H1 (cell line): ENCODE measurements around the gene ARL10. TPM values are rescaled to one million over a fixed set of nuclear protein-coding genes. Genes with fewer than 3 reads are reported as not detected.

Experiments used
- CTCF ChIA-PET: fragments of 300-600 bp; sonication (Branson Sonifier 250); formaldehyde crosslinking; loops from one replicate; lab custom pipeline; 2021; ENCODE audit not compliant: partially characterized antibody; lab: Charles Lee
- POLR2A ChIA-PET: fragments of 300-600 bp; sonication (Branson Sonifier 250); formaldehyde crosslinking; loops from one replicate; lab custom pipeline; 2021; ENCODE audit warnings: inconsistent platforms; ENCODE audit not compliant: partially characterized antibody; lab: Charles Lee
- DNase-seq, 2 experiments: peaks; one replicate each; pipeline versions ENCODE4 v3.0.0 to v3.0.0-alpha.2; 2010 to 2022; ENCODE audit warnings: low spot score in 2 of 2, low read depth in 1 of 2, mixed read lengths in 1 of 2
- FAIRE-seq: peaks from 2 replicates; lab custom pipeline; 2011; peaks lifted over from hg19 to GRCh38; lab: Jason Lieb, UNC
- H2AFZ ChIP-seq: 2 replicates; pipeline ENCODE4 v1.8.1; 2012; ENCODE audit warnings: low read length, inconsistent platforms
- H2AK5ac ChIP-seq: 2 replicates; pipeline ENCODE4 v1.6.1; 2013; ENCODE audit warnings: low read depth, low read length
- H2BK120ac ChIP-seq: replicated peaks from 2 replicates; pipeline ENCODE3; 2013; ENCODE audit warnings: low read depth, low read length, inconsistent platforms
- H2BK12ac ChIP-seq: 2 replicates; pipeline ENCODE4 v1.6.1; 2013; ENCODE audit warnings: low read depth, low read length
- H2BK15ac ChIP-seq: 2 replicates; pipeline ENCODE4 v1.6.1; 2013; ENCODE audit warnings: low read length
- H2BK20ac ChIP-seq: 2 replicates; pipeline ENCODE4 v1.6.1; 2013; ENCODE audit warnings: low read length
- H2BK5ac ChIP-seq: 2 replicates; pipeline ENCODE4 v1.6.1; 2013; ENCODE audit warnings: low read depth, low read length
- H3K14ac ChIP-seq: 2 replicates; pipeline ENCODE4 v1.6.1; 2013; ENCODE audit warnings: inconsistent platforms; ENCODE audit not compliant: insufficient read length
- H3K18ac ChIP-seq: 2 replicates; pipeline ENCODE4 v1.6.1; 2013; ENCODE audit warnings: low read length; ENCODE audit errors: extremely low read depth
- H3K23ac ChIP-seq: 2 replicates; pipeline ENCODE4 v1.6.1; 2013; ENCODE audit warnings: inconsistent platforms; ENCODE audit not compliant: insufficient read length
- H3K23me2 ChIP-seq: 2 replicates; pipeline ENCODE4 v1.6.1; 2013; ENCODE audit warnings: low read depth, low read length
- H3K27ac ChIP-seq: 2 replicates; pipeline ENCODE4 v1.6.1; 2011; ENCODE audit warnings: low read depth, low read length, inconsistent platforms
- H3K27me3 ChIP-seq, 4 experiments: replicated peaks in 1 of 4; 1 replicate in 1 of 4; 2 replicates in 3 of 4; pipeline versions ENCODE4 v1.6.1 to v1.8.1; 2011 to 2013; ENCODE audit warnings: low read length in 3 of 4, mild to moderate bottlenecking in 3 of 4, inconsistent platforms in 2 of 4, mixed read lengths in 2 of 4, moderate library complexity in 1 of 4; ENCODE audit not compliant: control insufficient read depth in 3 of 4, insufficient read depth in 3 of 4; ENCODE audit errors: extremely low read depth in 1 of 4
- H3K36me3 ChIP-seq, 4 experiments: 2 replicates each; pipeline versions ENCODE4 v1.6.1 to v1.8.1; 2011 to 2013; ENCODE audit warnings: mild to moderate bottlenecking in 4 of 4, low read length in 3 of 4, moderate library complexity in 2 of 4, control low read depth in 1 of 4, inconsistent platforms in 1 of 4; ENCODE audit not compliant: insufficient read depth in 4 of 4, control insufficient read depth in 2 of 4
- H3K4ac ChIP-seq: replicated peaks from 2 replicates; pipeline ENCODE3; 2013; ENCODE audit warnings: low read length, low read depth, mixed read lengths, inconsistent platforms; ENCODE audit not compliant: insufficient read length
- H3K4me1 ChIP-seq, 4 experiments: replicated peaks in 1 of 4; 1 replicate in 1 of 4; 2 replicates in 3 of 4; pipeline versions ENCODE4 v1.6.1 to v1.8.1; 2011 to 2013; ENCODE audit warnings: low read length in 3 of 4, inconsistent platforms in 2 of 4, mixed read lengths in 1 of 4; ENCODE audit not compliant: insufficient read depth in 4 of 4, control insufficient read depth in 3 of 4
- H3K4me2 ChIP-seq, 2 experiments: 2 replicates each; pipeline versions ENCODE4 v1.6.1 to v1.8.1; 2011 to 2013; ENCODE audit warnings: low read depth in 2 of 2, low read length in 2 of 2, control low read depth in 1 of 2, inconsistent platforms in 1 of 2, mild to moderate bottlenecking in 1 of 2; ENCODE audit not compliant: insufficient read depth in 1 of 2
- H3K4me3 ChIP-seq, 4 experiments: fragments of 200-600, 300-600 bp in 1 of 4; sonication (generic), shearing (Covaris generic), sonication (Bioruptor Twin) in 1 of 4; 2 replicates each; pipeline versions ENCODE4 v1.5.1 to v1.8.1; 2011 to 2016; ENCODE audit warnings: low read length in 4 of 4, low read depth in 3 of 4, control low read depth in 2 of 4, inconsistent platforms in 2 of 4, mild to moderate bottlenecking in 2 of 4, mixed read lengths in 1 of 4, moderate library complexity in 1 of 4; ENCODE audit not compliant: insufficient read depth in 2 of 4; ENCODE audit errors: extremely low read depth in 1 of 4
- H3K56ac ChIP-seq: replicated peaks from 2 replicates; pipeline ENCODE3; 2013; ENCODE audit warnings: low read depth, mild to moderate bottlenecking, mixed read lengths, low read length, inconsistent platforms; ENCODE audit not compliant: insufficient read length
- H3K79me1 ChIP-seq: 2 replicates; pipeline ENCODE4 v1.6.1; 2013; ENCODE audit warnings: low read depth, low read length, control low read depth
- H3K79me2 ChIP-seq, 2 experiments: 2 replicates each; pipeline versions ENCODE4 v1.6.1 to v1.8.1; 2012 to 2013; ENCODE audit warnings: low read length in 2 of 2, mild to moderate bottlenecking in 2 of 2, inconsistent platforms in 1 of 2; ENCODE audit not compliant: insufficient read depth in 2 of 2, control insufficient read depth in 1 of 2
- H3K9ac ChIP-seq, 4 experiments: replicated peaks in 1 of 4; 1 replicate in 1 of 4; 2 replicates in 3 of 4; pipeline versions ENCODE4 v1.6.1 to v1.8.1; 2011 to 2013; ENCODE audit warnings: low read depth in 3 of 4, low read length in 3 of 4, control low read depth in 2 of 4, mild to moderate bottlenecking in 2 of 4, moderate library complexity in 2 of 4, inconsistent platforms in 1 of 4; ENCODE audit errors: extremely low read depth in 1 of 4
- H3K9me3 ChIP-seq, 2 experiments: 2 replicates each; pipeline versions ENCODE4 v1.6.1 to v1.8.1; 2012 to 2013; ENCODE audit warnings: mild to moderate bottlenecking in 2 of 2, moderate library complexity in 2 of 2, control low read depth in 1 of 2, inconsistent platforms in 1 of 2, low read depth in 1 of 2, low read length in 1 of 2, mixed read lengths in 1 of 2; ENCODE audit not compliant: insufficient read depth in 2 of 2
- H4K20me1 ChIP-seq, 2 experiments: replicated peaks in 1 of 2; 2 replicates each; pipeline versions ENCODE3 to v1.8.1; 2011 to 2013; ENCODE audit warnings: inconsistent platforms in 2 of 2, low read length in 2 of 2, mild to moderate bottlenecking in 1 of 2; ENCODE audit not compliant: insufficient read depth in 2 of 2, control insufficient read depth in 1 of 2
- H4K5ac ChIP-seq: 2 replicates; pipeline ENCODE4 v1.6.1; 2013; ENCODE audit warnings: low read length, low read depth, mixed read lengths, inconsistent platforms; ENCODE audit not compliant: insufficient read length
- H4K8ac ChIP-seq: 2 replicates; pipeline ENCODE4 v1.8.0; 2013; ENCODE audit warnings: mild to moderate bottlenecking, moderate library complexity, low read length, inconsistent platforms; ENCODE audit not compliant: insufficient read depth; ENCODE audit errors: extremely low read depth
- H4K91ac ChIP-seq: replicated peaks from 2 replicates; pipeline ENCODE3; 2013; ENCODE audit warnings: low read length, mixed read lengths, inconsistent platforms; ENCODE audit not compliant: insufficient read length
- GTF2F1 ChIP-seq: IDR thresholded peaks from 2 replicates; pipeline ENCODE4 v1.6.1; 2012; ENCODE audit warnings: low read depth, low read length, improper control_type of control experiment, borderline replicate concordance
- SP2 ChIP-seq: IDR thresholded peaks from 2 replicates; pipeline ENCODE4 v1.6.1; 2012; ENCODE audit warnings: mild to moderate bottlenecking, low read length, inconsistent platforms
- SUZ12 ChIP-seq: fragments of 200-600 bp; sonication (generic); IDR thresholded peaks from 2 replicates; pipeline ENCODE4 v1.6.1; 2012; ENCODE audit warnings: mild to moderate bottlenecking, inconsistent platforms, low read length, moderate library complexity, mixed read lengths
- TBP ChIP-seq: IDR thresholded peaks from 2 replicates; pipeline ENCODE4 v1.6.1; 2011; ENCODE audit warnings: low read depth, low read length, improper control_type of control experiment
- WGBS, 2 experiments: shearing (Covaris generic) in 1 of 2; methylation state at CpG; one replicate each; pipeline versions ENCODE4 v1.1.6 to v1.1.7; 2013 to 2015; ENCODE audit warnings: low lambda C conversion rate in 2 of 2, mixed read lengths in 2 of 2, inconsistent platforms in 1 of 2, low coverage in 1 of 2, missing lambda C conversion rate in 1 of 2; ENCODE audit not compliant: insufficient replicate concordance in 2 of 2, insufficient coverage in 1 of 2, insufficient read length in 1 of 2; ENCODE audit errors: extremely low coverage in 1 of 2, missing lambda C conversion rate in 1 of 2; 5-methylcytosine and 5-hydroxymethylcytosine counted together
- polyA plus RNA-seq, 7 experiments: library from polyadenylated mRNA; depleted of rRNA in 3 of 7; stranded (reverse) in 5 of 7; unstranded in 2 of 7; fragments of >200 nt in 5 of 7; fragments of 200-250 nt in 2 of 7; gene quantifications; 1 replicate in 5 of 7; 2 replicates in 1 of 7; 4 replicates in 1 of 7; pipeline versions ENCODE4 v1.2.1 to v1.2.3, GENCODE V29; 2011 to 2013; ENCODE audit warnings: missing spikeins in 2 of 7, mixed read lengths in 2 of 7
- total RNA-seq: library from RNA; stranded (reverse); fragmentation: NEBNext Ultra II Directional; extraction: Animal tissue kit (Norgen Biotek cat#: 25700); gene quantifications from 2 replicates; pipeline ENCODE4 v1.2.1, GENCODE V29; 2021
- TF ChIP-seq, protein P1 (sequence below): IDR thresholded peaks from 2 replicates; pipeline ENCODE4 v1.6.1; 2012; ENCODE audit warnings: inconsistent platforms

Gene ARL10
- total and polyA plus RNA-seq, 2 of the 8 experiments (the other 6 are each of a cell fraction or from before 2014, with no cell fraction given), result 3.1 to 7.4 TPM

DNA sequence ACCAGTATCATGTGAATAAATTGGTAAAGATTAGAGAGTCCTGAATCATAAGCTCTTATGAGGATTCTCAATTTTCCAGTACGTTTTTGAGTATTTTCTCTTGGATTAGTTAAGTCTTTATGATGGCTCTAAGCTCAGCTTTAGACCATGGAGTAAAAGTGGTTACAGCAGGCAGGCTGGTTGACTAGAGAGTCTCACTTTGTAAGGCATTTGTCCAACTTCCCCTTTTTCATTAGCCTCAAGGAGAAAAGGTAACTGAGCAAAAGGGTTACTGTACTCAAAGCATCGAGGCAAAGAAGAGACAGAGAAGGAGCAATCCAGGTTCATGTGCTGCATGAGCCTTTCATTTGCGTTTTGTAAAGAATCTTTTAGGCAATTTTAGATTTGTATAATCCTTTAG is 14.6 kb downstream of the ARL10 start:
- H3K4me3 ChIP-seq, result no peak overlapping the region
- no peak overlapping the region for H3K56ac ChIP-seq
- no peak overlapping the region for H2BK5ac ChIP-seq
- no peak overlapping the region for H3K4me2 ChIP-seq
- H3K36me3 ChIP-seq, result peaks cover 18 to 36% (median 28%) of the 10 kb centered on the region in 4 experiments; a peak in 7 of 8 replicates
- TF ChIP-seq SP2 (no peak), SUZ12 (no peak), TBP (no peak), GTF2F1 (no peak)
- TF ChIP-seq, protein P1, sequence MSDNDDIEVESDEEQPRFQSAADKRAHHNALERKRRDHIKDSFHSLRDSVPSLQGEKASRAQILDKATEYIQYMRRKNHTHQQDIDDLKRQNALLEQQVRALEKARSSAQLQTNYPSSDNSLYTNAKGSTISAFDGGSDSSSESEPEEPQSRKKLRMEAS, result no peak
- no peak overlapping the region for H2BK15ac ChIP-seq
- no peak overlapping the region for H3K9ac ChIP-seq
- ChIA-PET CTCF (interaction anchor here (0.9 kb wide), 1 partner anchor 60 kb away, joined by 3 read pairs; no protein-coding TSS in a partner anchor), POLR2A (interaction anchor here (0.6 to 2.5 kb wide), 2 partner anchors 75 to 156 kb away, joined by 4 to 7 read pairs; no protein-coding TSS in a partner anchor)
- H4K5ac ChIP-seq, result no peak overlapping the region
- no peak overlapping the region for H4K8ac ChIP-seq
- H4K91ac ChIP-seq, result no peak overlapping the region
- DNase-seq (no peak), FAIRE-seq (no peak)
- no peak overlapping the region for H3K23ac ChIP-seq
- no peaks in the 10 kb centered on the region for H3K9me3 ChIP-seq
- no peaks in the 10 kb centered on the region for H3K79me2 ChIP-seq
- no peak overlapping the region for H2AK5ac ChIP-seq
- peaks cover 3 to 4% of the 10 kb centered on the region in 2 experiments for H4K20me1 ChIP-seq
- H3K4me1 ChIP-seq, result no peaks in the 10 kb centered on the region
- no peak overlapping the region for H2BK12ac ChIP-seq
- no peaks in the 10 kb centered on the region for H3K27me3 ChIP-seq
- no peak overlapping the region for H3K4ac ChIP-seq
- H3K23me2 ChIP-seq, result peaks cover 2% of the 10 kb centered on the region; the same call in 1 of the 2 replicates
- no peak overlapping the region for H2AFZ ChIP-seq
- no peak overlapping the region for H3K14ac ChIP-seq
- no peak overlapping the region for H2BK120ac ChIP-seq
- H3K18ac ChIP-seq, result no peak overlapping the region
- H2BK20ac ChIP-seq, result no peak overlapping the region
- H3K79me1 ChIP-seq, result no peaks in the 10 kb centered on the region
- no peak overlapping the region for H3K27ac ChIP-seq
- WGBS, 2 experiments, result 91% methylated on average over 3 of the region's 3 CpGs; no CpG with 5 or more reads in 1 of the 2 experiments
